WI38 (cell line): Measurements from ENCODE around the gene DDR2.
"Not testable (repeated sequence)": the region's sequence is repeated elsewhere in the genome, so short reads cannot be mapped to it uniquely, and the experiment has no call there.

Source experiments
- H3K4me3 ChIP-seq: 2 replicates; pipeline ENCODE4 v1.5.1; 2011; ENCODE audit warnings: low read depth, mild to moderate bottlenecking, control low read depth, low read length
- CTCF ChIP-seq: IDR thresholded peaks from 2 replicates; pipeline ENCODE4 v1.5.1; 2012; ENCODE audit warnings: low read depth, mild to moderate bottlenecking, control low read depth, low read length

DDR2 gene

GRCh38 chr1:162741574-162741973, 109.3 kb downstream of the DDR2 start:
- H3K4me3 ChIP-seq: no peak overlapping the region
- no peak for TF ChIP-seq CTCF

- H3K4me3 ChIP-seq: not testable (repeated sequence)
These were observed 114.1 kb downstream of the DDR2 start for GRCh38 chr1:162746264-162746942.

- TF ChIP-seq CTCF: no peak
- no peak overlapping the region for H3K4me3 ChIP-seq
These were observed 120.9 kb downstream of the DDR2 start for GRCh38 chr1:162753001-162753658.

- no peak overlapping the region for H3K4me3 ChIP-seq
- no peak for TF ChIP-seq CTCF
These were observed 121.8 kb downstream of the DDR2 start for GRCh38 chr1:162753998-162754585.

GRCh38 chr1:162755306-162755705, 123.0 kb downstream of the DDR2 start:
- no peak for TF ChIP-seq CTCF

GRCh38 chr1:162756523-162756922, 124.3 kb downstream of the DDR2 start:
- TF ChIP-seq CTCF: peak; percentile 11; the same call in 1 of the 2 replicates
- no peak overlapping the region for H3K4me3 ChIP-seq

More at GRCh38 chr1:162755306-162755705, 123.0 kb downstream of the DDR2 start:
- H3K4me3 ChIP-seq: no peak overlapping the region

- TF ChIP-seq CTCF: no peak
These were observed 125.2 kb downstream of the DDR2 start for GRCh38 chr1:162757476-162757875.

More at GRCh38 chr1:162757476-162757875, 125.2 kb downstream of the DDR2 start:
- H3K4me3 ChIP-seq: no peak overlapping the region
